ENCODE measurements around the gene PSMD3.
"Not testable (repeated sequence)": the region's sequence is repeated elsewhere in the genome, so short reads cannot be mapped to it uniquely, and the experiment has no call there.

Gene PSMD3

DNA sequence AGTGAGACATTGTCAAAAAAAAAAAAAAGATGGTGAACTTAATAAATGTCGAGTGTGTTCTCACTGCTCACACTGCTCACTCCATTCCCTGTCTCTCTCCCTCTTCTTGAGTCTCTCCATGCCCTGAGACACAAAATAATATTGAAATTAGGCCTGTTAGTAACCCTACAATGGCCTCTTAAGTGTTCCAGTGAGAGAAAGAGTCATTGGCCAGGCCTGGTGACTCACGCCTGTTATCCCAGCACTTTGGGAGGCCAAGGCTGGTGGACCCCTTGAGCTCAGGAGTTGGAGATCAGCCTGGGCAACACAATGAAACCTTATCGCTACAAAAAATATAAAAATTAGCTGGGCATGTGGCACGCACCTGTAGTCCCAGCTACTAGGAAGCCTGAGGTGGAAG lies 18.5 kb downstream of the PSMD3 start:
- no peak for FAIRE-seq

DNA sequence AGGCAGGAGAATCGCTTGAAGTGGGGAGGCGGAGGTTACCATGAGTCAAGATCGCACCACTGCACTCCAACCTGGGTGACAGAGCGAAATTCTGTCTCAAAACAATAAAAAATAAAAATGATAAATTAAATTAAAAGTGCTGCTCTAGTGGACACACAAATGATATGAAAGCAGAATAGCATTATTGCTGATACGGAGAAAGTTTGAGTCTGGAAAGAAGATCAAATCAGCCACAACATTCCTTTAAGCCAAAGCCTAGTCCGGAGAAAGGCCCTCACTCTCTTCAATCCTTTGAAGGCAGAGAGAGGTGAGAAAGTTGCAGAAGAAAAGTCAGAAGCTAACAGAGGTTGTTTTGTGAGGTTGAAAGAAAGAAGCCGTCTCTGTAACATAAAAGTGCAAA lies 19.6 kb downstream of the PSMD3 start:
- no peak for FAIRE-seq

DNA sequence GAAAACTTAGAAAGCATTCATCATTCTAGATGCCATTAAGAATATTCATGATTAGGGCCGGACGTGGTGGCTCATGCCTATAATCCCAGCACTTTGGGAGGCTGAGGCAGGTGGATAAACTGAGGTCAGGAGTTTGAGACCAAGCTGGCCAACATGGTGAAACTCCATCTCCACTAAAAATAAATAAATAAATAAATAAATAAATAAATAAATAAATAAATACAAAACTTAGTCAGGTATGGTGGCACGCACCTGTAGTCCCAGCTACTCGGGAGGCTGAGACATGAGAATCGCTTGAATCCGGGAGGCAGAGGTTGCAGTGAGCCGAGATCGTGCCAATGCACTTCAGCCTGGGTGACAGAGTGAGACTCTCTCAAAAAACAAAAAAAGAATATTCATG lies 20.7 kb downstream of the PSMD3 start:
- not testable (repeated sequence) for FAIRE-seq

DNA sequence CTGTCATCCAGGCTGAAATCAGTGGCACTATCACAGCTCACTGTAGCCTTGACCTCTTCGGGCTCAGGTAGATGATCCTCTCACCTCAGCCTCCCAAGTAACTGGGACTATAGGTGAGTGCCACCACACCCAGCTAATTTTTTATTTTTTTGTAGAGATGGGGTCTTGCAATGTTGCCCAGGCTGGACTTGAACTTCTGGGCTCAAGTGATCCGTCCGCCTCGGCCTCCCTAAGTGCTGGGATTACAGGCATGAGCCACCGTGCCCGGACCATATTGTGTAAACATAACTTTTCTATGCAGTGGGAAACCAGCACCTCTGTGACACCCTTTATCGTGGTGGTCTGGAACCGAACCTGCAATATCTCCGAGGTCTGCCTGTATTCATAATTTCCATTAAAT lies 23.5 kb downstream of the PSMD3 start:
- no peak for FAIRE-seq

DNA sequence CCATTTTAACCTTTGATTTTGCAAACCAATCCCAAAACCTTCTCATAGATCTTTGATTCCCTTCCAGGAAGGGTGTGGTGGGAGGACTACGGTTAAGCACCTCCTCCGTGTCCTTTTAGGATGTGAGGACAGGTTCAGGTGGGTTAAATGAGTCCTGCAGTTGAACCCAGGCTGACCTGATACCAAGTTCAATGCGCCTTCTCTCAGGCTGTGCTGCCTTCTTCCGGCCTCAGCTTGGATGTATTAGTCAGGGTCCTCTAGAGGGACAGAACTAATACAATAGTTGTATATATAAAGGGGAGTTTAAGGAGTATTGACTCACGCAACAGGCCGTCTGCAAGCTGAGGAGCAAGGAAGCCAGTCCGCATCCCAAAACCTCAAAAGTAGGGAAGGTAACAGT lies 24.1 kb downstream of the PSMD3 start:
- no peak for FAIRE-seq

DNA sequence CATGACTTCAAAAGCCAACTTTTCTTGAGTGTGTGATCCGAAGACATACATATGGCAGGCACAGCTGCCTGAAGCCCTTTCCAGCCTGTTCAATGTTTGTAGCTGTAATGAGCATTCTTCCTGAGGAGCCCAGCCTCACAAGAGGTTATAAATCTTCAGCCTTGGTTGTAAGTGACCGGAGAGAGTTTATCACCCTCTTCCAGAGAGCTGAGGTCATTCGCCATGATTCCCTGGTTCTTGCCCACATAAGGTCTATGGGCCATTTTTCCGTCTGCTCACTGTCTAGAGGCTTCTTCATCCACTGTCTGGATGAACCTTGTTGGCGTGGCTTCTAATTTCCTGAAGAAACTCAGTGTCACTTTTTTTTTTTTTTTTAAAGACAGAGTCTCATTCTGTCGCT lies 24.9 kb downstream of the PSMD3 start:
- no peak for FAIRE-seq

DNA sequence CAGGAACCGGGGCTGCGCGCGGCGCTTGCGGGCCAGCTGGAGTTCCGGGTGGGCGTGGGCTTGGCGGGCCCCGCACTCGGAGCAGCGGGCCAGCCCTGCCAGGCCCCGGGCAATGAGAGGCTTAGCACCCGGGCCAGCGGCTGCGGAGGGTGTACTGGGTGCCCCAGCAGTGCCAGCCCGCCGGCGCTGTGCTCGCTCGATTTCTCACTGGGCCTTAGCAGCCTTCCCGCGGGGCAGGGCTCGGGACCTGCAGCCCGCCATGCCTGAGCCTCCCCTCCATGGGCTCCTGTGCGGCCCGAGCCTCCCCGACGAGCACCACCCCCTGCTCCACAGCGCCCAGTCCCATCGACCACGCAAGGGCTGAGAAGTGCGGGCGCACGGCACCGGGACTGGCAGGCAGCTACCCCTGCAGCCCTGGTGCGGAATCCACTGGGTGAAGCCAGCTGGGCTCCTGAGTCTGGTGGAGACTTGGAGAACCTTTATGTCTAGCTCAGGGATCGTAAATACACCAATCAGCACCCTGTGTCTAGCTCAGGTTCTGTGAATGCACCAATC lies 30.4 kb downstream of the PSMD3 start:
- FAIRE-seq: not testable (repeated sequence)

DNA sequence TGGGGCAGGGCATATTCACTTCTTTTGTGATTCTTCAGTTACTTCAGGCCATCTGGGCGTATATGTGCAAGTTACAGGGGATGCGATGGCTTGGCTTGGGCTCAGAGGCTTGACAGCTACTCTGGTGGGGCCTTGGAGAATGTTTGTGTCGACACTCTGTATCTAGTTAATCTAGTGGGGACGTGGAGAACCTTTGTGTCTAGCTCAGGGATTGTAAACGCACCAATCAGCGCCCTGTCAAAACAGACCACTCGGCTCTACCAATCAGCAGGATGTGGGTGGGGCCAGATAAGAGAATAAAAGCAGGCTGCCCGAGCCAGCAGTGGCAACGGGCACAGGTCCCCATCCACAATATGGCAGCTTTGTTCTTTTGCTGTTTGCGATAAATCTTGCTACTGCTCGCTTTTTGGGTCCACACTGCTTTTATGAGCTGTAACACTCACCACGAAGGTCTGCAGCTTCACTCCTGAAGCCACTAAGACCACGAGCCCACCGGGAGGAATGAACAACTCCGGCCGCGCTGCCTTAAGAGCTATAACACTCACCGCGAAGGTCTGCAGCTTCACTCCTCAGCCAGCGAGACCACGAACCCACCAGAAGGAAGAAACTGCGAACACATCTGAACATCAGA lies 31.5 kb downstream of the PSMD3 start:
- not testable (repeated sequence) for FAIRE-seq

DNA sequence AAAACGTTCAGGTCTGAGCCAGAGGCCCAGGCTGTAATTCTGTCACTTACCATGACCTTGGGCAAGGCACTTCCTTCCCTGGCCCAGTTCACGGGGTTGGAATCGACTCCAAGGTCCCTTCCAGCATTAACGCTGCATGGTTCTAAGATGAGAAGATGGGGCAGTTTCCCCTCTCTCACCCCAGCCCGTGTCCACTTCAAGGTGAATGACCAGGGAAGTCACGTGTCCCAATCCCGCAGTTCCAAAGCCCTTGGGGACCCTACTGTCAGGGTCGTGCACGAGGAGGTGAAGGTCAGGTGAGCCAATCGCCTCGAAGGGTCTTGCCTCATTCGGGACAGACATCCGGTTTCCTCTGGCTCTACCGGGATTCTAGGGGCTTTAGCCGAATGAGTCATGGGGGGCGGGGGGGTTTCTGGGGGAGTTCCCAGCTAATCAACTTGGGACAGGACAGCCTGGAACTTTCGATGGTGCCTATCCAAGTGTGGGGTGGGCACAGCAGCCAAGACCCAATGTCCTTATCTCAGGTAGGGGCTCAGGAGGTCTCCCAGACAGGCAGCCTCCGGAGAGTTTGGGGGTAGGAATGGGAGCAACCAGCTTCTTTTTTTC lies 33.9 kb downstream of the PSMD3 start:
- no peak for FAIRE-seq

DNA sequence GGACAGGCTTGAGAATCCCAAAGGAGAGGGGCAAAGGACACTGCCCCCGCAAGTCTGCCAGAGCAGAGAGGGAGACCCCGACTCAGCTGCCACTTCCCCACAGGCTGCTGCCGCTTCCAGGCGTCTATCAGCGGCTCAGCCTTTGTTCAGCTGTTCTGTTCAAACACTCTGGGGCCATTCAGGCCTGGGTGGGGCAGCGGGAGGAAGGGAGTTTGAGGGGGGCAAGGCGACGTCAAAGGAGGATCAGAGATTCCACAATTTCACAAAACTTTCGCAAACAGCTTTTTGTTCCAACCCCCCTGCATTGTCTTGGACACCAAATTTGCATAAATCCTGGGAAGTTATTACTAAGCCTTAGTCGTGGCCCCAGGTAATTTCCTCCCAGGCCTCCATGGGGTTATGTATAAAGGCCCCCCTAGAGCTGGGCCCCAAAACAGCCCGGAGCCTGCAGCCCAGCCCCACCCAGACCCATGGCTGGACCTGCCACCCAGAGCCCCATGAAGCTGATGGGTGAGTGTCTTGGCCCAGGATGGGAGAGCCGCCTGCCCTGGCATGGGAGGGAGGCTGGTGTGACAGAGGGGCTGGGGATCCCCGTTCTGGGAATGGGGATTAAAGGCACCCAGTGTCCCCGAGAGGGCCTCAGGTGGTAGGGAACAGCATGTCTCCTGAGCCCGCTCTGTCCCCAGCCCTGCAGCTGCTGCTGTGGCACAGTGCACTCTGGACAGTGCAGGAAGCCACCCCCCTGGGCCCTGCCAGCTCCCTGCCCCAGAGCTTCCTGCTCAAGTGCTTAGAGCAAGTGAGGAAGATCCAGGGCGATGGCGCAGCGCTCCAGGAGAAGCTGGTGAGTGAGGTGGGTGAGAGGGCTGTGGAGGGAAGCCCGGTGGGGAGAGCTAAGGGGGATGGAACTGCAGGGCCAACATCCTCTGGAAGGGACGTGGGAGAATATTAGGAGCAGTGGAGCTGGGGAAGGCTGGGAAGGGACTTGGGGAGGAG lies 34.7 kb downstream of the PSMD3 start, which contains the start of gene CSF3:
CSF3 (plus strand) TSS at position 436 of the 993 bp plus-strand sequence; CDS start at position 471, 35 bp downstream.
- no peak for FAIRE-seq

DNA sequence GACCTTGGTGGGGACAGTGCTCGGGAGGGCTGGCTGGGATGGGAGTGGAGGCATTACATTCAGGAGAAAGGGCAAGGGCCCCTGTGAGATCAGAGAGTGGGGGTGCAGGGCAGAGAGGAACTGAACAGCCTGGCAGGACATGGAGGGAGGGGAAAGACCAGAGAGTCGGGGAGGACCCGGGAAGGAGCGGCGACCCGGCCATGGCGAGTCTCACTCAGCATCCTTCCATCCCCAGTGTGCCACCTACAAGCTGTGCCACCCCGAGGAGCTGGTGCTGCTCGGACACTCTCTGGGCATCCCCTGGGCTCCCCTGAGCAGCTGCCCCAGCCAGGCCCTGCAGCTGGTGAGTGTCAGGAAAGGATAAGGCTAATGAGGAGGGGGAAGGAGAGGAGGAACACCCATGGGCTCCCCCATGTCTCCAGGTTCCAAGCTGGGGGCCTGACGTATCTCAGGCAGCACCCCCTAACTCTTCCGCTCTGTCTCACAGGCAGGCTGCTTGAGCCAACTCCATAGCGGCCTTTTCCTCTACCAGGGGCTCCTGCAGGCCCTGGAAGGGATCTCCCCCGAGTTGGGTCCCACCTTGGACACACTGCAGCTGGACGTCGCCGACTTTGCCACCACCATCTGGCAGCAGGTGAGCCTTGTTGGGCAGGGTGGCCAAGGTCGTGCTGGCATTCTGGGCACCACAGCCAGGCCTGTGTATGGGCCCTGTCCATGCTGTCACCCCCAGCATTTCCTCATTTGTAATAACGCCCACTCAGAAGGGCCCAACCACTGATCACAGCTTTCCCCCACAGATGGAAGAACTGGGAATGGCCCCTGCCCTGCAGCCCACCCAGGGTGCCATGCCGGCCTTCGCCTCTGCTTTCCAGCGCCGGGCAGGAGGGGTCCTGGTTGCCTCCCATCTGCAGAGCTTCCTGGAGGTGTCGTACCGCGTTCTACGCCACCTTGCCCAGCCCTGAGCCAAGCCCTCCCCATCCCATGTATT lies 35.7 kb downstream of the PSMD3 start:
- FAIRE-seq: no peak

DNA sequence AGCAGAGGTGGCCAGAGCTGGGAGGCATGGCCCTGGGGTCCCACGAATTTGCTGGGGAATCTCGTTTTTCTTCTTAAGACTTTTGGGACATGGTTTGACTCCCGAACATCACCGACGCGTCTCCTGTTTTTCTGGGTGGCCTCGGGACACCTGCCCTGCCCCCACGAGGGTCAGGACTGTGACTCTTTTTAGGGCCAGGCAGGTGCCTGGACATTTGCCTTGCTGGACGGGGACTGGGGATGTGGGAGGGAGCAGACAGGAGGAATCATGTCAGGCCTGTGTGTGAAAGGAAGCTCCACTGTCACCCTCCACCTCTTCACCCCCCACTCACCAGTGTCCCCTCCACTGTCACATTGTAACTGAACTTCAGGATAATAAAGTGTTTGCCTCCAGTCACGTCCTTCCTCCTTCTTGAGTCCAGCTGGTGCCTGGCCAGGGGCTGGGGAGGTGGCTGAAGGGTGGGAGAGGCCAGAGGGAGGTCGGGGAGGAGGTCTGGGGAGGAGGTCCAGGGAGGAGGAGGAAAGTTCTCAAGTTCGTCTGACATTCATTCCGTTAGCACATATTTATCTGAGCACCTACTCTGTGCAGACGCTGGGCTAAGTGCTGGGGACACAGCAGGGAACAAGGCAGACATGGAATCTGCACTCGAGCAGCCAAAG lies 36.9 kb downstream of the PSMD3 start:
- FAIRE-seq: no peak

DNA sequence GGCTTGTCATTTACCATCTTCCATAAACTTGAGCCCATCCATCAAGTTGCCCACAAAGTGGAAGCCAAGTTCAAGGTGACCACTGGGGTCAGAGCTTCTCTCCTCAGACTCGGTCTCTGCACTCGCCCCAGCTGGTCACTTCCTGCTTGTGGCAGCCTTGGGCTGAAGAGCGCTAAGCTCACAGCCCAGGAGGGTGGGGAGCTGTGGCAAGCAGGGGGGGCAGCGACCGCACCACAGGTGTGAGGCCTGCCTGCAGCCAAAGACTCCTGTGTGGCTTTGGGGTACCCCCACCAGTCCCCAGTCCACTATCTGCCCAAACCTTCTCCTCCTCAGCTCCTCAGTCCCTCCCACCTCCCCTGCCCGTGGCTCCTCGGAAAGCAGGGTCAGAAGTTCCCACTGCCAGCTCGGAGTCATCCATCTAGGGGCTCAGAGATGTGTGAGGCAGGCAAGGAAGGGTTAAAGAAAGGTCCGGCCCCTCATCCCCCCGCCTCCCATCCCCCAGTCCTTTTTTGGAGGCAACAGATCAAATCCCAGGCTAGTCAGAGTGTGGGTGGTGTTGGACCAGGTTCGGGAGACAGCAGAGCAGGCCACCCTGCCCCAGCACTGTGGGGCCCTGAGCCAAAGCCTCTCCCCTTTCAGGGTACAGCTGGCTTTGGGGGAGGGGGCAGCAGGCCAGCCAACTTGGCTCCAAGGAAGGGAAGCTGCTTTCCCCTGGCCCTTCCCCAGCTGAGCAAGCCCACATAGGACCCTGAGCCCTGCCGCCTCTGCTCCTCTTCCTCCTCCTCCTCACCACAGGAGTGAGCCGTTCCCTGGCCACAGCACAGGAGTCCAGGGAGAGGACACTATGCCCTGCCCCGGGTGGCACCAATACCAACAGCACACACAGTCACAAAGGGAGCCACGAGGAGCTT lies 37.9 kb downstream of the PSMD3 start:
- FAIRE-seq: no peak

DNA sequence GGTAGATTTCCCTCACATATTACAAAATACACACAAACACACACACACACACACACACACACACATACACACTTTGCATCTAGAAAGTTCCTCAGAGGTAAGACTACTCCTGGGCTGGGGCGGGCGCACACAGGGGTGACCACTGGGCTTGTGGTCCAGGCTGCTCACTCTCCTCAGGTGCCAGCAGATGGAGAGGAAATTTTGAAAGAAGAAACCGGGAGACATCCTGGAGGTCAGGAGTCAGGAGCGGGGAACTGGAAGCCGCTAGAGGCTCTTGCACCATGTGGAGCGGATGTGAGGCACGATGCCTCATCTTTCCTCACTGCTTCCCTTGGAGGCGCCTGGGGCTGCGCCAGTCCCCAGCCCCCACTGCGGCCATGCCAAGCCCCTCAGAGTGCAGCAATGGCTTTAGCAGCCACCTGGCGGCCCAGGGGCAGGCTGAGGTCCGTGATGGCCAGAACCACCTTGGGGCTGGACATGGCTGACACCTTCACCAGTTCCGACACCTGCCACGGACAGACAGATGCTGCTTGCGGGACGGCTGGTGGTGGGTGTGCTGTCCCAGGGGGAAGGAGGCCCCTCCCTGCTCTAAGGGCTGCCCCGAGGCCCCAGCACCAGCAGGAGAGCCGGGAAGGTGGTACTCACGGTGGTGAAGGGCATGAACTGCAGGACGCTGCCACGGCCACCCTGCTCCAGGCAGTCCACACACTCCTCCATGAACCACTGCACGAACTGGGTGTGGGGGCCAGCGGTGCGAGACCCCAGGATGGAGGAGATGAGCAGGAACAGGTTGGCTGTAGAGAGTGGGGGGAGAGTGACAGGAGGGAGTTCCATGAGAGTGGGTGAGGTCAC lies 38.8 kb downstream of the PSMD3 start:
- no peak for FAIRE-seq

DNA sequence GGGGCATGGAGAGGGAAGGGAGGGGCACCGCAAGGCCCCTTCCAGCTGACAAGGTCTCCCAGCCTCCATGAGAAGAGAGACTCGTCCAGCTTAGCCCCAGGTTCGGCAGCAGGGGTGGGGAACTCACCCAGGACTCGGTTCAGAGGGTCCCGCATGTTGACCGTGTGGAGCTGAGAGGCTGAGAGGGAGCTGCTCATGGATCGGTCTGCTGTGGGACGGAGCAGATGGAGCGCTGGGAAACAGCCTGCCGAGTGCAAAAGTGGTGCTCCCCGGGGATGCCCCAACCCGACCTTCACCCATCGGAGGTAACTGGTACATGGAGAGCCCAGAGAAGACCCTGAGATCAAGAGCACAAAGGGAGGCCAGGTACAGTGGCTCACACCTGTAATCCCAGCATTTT lies 39.5 kb downstream of the PSMD3 start:
- FAIRE-seq: no peak

DNA sequence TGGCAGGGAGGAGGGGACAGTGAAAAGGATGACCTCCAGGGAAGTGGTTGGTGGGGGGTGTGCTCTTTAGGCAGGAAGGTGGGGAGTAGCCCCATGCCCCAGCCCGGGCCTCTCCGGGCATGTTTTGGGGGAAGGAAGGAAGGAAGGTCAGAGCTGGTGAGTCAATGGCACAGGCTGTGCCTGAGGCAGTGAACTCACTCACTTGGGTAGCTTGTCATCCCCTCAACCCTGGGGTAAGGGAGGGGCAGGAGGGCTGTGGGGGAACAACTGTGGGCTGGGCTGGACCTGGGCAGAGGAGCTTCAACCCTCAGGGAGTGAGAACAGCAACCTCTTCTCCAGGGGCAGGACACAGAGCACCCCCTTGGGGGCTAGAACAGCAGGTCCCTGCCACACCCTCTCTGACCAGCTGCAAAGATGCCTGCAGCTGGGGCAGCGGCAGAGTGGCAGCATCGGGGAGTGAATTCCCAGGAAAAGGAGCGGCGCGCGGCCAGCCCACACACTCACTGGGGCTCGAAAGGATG lies 40.9 kb downstream of the PSMD3 start:
- FAIRE-seq: no peak

DNA sequence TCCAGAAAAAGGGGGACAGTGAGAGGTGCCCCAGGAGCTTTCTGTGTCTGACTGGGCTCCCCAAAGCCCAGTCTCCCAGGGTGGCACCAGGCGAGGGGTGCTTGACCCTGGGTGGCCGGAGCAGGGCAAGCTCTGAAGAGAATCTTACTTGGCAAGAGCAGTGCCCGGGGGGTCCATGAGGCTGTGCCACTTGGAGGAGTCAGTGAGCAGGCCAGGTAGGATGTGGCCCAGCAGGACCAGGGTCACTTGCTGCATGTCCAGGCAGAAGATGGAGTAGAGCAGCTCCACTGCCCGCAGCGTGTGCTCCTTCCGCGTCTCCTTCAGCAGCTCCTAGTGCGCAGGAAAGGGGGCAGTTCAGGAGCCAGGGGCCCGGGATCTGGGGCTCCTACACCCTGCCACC lies 41.9 kb downstream of the PSMD3 start:
- FAIRE-seq: no peak

DNA sequence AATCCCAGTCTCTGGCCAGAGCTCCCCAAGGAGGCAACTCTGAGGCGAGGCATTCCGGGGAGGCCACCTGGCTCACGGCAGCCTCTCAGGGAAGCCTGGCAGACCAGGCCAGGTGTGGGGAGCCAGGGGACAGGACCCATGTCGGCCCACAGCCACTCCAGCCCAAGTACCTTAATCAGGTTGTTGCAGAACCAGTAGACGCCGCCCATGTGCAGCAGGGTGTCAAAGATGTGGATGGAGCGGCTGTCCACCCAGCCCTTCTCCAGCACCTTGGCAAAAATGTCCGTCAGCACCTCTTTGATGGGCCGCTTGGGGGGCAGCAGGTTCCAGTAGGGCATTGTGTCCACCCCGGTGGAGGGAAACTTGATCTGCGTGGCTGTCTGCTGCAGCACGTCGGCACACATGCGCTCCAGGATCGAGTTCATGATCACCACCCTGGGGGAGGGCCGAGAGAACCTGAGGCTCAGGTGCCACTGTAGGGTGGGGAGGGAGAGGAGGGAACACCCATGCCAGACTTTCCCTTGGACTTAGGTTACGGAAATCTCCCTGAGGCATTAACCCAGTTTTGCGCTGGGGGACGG lies 42.4 kb downstream of the PSMD3 start:
- FAIRE-seq: no peak
